GM20000 (cell line): ENCODE measurements around the gene MYRIP.

Experiments used
- DNase-seq: peaks from one replicate; pipeline ENCODE4 v3.0.0; 2012; ENCODE audit warnings: low spot score
- TF ChIP-seq, protein P1 (sequence below): IDR thresholded peaks from 2 replicates; pipeline ENCODE4 v1.5.1; 2012; ENCODE audit warnings: mild to moderate bottlenecking, control low read depth; ENCODE audit errors: extremely low read depth, missing control alignments

Gene MYRIP

DNA sequence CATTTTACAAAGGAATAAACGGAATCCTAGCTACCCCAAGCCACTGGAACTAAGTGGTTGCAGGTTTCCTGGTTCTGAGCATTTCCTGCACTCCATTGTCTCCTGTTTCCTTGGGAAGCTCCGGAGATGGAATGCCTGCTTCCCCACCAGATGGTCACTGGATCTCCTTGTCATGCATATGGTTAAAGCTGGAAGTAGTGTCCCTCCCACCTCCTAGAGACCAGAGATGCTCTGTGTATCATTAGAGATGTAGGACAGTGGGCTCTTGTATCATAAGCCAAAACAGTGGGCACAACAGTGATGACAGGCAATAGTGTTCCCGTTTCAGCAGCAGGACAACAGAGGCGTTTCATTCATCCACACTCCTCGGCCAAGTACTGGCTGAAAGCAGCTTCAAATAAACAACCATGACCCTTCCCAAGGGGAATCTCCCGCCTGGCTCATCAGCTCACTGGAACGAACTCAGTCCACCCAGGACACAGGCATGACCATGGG lies 363.9 kb downstream of the MYRIP start:
- TF ChIP-seq, protein P1, sequence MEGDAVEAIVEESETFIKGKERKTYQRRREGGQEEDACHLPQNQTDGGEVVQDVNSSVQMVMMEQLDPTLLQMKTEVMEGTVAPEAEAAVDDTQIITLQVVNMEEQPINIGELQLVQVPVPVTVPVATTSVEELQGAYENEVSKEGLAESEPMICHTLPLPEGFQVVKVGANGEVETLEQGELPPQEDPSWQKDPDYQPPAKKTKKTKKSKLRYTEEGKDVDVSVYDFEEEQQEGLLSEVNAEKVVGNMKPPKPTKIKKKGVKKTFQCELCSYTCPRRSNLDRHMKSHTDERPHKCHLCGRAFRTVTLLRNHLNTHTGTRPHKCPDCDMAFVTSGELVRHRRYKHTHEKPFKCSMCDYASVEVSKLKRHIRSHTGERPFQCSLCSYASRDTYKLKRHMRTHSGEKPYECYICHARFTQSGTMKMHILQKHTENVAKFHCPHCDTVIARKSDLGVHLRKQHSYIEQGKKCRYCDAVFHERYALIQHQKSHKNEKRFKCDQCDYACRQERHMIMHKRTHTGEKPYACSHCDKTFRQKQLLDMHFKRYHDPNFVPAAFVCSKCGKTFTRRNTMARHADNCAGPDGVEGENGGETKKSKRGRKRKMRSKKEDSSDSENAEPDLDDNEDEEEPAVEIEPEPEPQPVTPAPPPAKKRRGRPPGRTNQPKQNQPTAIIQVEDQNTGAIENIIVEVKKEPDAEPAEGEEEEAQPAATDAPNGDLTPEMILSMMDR, result no peak
- no peak for DNase-seq

- TF ChIP-seq, protein P1, result no peak
- no peak for DNase-seq
Measured at GRCh38 chr3:40178012-40178594, 368.7 kb downstream of the MYRIP start.

DNA sequence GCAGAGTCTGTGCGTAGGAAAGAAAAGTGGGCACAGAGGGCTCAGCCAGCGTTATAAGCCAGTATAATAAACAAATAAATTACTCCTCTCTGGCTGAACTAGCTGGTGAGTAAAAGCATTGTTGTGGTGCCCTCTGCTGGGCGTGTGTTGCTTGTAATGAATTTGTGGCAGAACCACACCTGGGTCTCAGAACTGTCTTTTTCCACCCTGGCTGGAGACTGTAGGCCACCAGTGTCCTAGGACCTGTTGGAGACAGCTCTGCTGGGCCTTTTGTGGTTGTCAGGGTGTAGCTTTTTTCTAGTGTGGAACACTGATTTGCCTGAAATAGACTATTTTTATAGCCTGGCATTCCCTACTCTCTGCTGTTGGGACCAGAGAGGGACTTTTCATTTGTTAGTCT lies 369.6 kb downstream of the MYRIP start:
- peak; percentile 54 for DNase-seq
- TF ChIP-seq, protein P1, result peak; percentile 61

- DNase-seq, result no peak
- TF ChIP-seq, protein P1, result no peak
Measured at GRCh38 chr3:40181182-40181581, 371.8 kb downstream of the MYRIP start.

DNA sequence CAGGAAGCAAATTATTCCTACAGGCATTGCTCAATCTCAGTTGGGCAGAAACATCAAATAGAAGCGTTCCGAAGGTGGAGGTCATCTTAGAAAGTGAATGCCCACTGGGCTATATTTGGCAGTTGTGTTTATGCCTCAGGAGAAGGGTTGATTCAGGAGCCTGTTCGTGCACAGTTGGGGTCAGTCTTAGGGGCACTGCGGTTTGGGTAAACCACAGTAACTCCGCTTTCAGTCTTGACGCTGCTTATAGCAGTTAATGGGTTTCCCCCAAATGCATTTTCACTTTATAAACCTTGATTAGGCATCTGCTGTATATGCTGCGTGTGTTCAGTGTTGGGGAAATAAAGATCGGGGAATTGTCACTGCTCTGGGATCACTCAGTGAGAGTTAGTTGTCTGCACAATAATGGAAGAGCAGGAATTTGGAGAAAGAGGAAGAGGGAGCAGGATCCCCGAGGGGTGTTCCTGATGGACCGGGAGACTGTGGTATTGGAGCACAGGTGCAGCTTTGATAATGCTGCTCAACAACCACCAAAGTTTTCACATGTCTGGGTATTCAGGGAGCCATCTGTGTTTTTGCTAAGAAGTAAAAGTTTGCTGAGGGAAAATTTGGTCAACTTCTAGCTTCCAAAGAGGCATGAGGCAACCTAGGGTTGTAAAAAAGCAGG lies 375.8 kb downstream of the MYRIP start:
- TF ChIP-seq, protein P1, result no peak
- peak; percentile 33 for DNase-seq

DNA sequence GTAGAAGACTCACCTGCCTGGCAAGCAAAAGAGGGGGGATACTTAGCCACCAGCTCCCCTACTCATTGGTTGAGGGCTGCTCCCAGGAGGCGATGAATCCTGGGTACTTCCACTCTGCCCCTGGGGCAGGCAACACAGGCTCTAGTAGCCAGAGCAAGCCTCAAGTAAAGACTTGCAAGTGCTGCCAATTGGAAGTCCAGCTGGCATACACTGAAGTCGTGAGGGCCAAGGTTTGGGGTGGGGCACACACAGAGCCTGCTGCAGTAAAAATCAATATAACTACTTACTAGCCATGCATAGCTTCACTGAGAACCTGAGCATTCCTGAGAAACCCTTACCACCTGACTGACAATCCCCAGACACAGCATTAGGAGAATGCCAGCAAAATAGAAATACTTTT lies 377.1 kb downstream of the MYRIP start:
- DNase-seq, result no peak
- TF ChIP-seq, protein P1, result no peak

GRCh38 chr3:40187945-40188344 lies 378.5 kb downstream of the MYRIP start:
- peak; percentile 56 for DNase-seq
- TF ChIP-seq, protein P1, result no peak
